AG10803 (cell line): ENCODE measurements around the gene AP2A2.
A peak's percentile ranks its signal among the peaks of the same experiment; 100 is the strongest.

Experiments
- DNase-seq: peaks from one replicate; pipeline ENCODE4 v3.0.0; 2010; ENCODE audit warnings: low read depth
- H3K4me3 ChIP-seq: 2 replicates; pipeline ENCODE4 v1.5.1; 2011; ENCODE audit warnings: mild to moderate bottlenecking, low read length, control low read depth
- TF ChIP-seq, protein P1 (sequence below): conservative IDR thresholded peaks from 2 replicates; pipeline ENCODE4 v1.5.1; 2011; ENCODE audit warnings: mild to moderate bottlenecking, low read length, control low read depth, inconsistent platforms

Gene AP2A2

GRCh38 chr11:944711-945470 is 19.2 kb downstream of the AP2A2 start:
- DNase-seq, result peak; percentile 46
- TF ChIP-seq, protein P1, sequence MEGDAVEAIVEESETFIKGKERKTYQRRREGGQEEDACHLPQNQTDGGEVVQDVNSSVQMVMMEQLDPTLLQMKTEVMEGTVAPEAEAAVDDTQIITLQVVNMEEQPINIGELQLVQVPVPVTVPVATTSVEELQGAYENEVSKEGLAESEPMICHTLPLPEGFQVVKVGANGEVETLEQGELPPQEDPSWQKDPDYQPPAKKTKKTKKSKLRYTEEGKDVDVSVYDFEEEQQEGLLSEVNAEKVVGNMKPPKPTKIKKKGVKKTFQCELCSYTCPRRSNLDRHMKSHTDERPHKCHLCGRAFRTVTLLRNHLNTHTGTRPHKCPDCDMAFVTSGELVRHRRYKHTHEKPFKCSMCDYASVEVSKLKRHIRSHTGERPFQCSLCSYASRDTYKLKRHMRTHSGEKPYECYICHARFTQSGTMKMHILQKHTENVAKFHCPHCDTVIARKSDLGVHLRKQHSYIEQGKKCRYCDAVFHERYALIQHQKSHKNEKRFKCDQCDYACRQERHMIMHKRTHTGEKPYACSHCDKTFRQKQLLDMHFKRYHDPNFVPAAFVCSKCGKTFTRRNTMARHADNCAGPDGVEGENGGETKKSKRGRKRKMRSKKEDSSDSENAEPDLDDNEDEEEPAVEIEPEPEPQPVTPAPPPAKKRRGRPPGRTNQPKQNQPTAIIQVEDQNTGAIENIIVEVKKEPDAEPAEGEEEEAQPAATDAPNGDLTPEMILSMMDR, result peak; percentile 35
- no peak overlapping the region for H3K4me3 ChIP-seq

GRCh38 chr11:945986-946385 is 20.3 kb downstream of the AP2A2 start:
- DNase-seq, result no peak
- TF ChIP-seq, protein P1, result no peak
- H3K4me3 ChIP-seq, result no peak overlapping the region

- no peak overlapping the region for H3K4me3 ChIP-seq
- TF ChIP-seq, protein P1, result no peak
- DNase-seq, result no peak
These were observed 22.1 kb downstream of the AP2A2 start for GRCh38 chr11:947744-948143.

DNA sequence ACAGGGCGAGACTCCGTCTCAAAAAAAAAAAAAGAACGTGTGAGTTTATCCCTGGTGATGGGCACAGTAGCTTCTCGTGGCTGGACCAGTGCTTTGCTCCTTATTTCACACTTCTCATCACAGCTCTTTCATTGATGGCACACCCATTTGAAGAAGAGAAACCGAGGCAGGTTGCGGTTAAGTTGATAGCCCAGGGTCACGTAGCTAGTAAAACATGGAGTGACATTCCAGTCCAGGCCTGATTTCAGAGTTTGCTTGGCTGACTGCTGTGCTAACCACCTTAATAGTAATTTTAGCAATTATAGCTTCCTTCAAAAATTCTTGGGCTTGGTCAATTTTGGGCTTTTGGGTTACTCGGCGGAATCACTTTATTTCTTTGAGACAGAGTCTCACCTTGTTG is 25.8 kb downstream of the AP2A2 start:
- no peak overlapping the region for H3K4me3 ChIP-seq
- TF ChIP-seq, protein P1, result no peak

DNA sequence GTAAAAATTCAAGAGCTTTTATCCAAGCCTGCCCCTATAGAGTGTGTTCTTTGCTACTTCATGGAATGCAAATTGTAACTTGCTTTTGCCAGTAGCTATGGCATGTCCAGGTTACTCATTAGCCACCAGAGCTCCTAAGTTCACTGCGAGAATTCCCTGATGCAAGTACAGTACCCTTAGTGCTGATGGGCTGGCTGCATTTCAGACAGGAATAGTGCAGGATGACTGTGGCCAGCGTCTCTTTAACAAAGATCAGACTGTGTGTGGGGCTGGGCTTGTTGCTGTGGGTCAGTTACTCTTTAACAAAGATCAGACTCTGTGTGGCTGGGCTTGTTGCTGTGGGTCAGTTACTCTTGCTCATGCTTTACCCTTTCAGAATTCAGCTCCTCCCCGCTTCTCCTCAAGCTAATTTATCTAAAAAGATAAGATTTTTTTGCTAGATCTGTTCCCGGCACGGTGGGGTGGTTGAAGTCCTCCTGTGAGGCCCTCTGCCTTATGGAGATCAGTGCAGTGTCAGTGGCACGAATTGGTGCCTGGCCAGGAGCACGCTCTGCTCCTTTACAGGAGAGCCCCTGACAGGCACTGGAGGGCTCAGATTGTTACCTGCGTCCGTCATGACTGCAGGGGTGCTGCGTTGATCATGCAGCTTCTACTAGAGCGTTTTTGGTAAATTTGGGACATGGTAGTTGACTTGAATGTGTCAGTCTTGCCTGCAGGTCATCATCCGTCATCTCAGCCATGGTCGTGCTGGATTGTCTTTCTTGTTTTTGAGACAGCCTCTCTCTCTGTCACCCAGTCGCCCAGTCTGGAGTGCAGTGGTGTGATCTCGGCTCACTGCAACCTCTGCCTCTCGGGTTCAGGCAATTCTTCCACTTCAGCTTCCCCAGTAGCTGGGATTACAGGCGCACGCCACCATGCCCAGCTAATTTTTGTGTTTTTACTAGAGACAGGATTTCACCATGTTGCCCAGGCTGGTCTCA is 27.0 kb downstream of the AP2A2 start:
- H3K4me3 ChIP-seq, result no peak overlapping the region
- TF ChIP-seq, protein P1, result no peak
- peak; percentile 45 for DNase-seq

More for the DNA sequence above, 25.8 kb downstream of the AP2A2 start:
- no peak for DNase-seq

- no peak overlapping the region for H3K4me3 ChIP-seq
- DNase-seq, result no peak
- TF ChIP-seq, protein P1, result no peak
These were observed 27.8 kb downstream of the AP2A2 start for GRCh38 chr11:953512-953911.
